ENCODE measurements around the gene CES4A. TPM values are rescaled to one million over a fixed set of nuclear protein-coding genes. Genes with fewer than 3 reads are reported as not detected.

Gene CES4A
- total and polyA plus RNA-seq, 2 of the 13 experiments (the other 11 are each of a cell fraction or from before 2014, with no cell fraction given), result 0.09 to 0.17 TPM

DNA sequence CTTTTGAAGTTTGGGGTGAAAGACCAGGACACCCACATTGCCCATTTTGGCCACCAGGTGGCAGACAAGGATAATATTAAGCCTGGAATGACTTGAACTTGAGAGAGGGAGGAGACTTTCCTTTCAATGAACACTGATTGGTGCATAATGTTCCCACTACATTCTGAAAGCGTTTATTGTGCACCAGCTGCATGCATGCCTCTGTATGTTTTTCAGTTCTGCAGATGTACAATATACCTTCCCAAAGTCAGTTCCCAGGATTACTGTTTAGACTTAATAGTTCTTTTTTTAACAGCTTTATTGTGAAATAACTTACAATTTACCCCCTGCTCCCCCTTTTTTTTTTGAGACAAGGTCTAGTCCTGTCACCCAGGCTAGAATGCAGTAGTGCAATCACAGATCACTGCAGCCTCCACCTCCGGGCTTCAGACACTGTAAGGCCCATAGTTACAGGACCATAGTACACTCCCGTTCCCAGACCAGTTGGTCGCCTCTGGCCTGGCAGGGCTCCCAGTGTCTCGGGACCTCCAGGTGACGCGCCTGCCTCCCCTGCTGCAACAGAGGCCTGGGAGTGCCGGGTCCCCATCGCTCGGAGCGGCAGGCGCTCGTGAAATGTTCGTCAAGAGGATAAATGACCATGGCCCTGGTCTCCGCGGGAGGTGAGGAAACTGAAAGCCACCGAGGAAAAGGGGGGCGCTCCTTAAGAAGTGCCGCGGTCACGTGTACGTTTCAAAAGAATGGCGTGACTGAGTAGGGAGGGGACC is 40.9 kb upstream of the CES4A start:
- H3K27ac ChIP-seq (ENCODE audit: extremely low read length, insufficient read depth, low read length), result no peak overlapping the region
- H3K36me3 ChIP-seq (replicated peaks in 1 of 2; ENCODE audit: control insufficient read depth in 1 of 2, insufficient read depth in 2 of 2, low read length in 2 of 2), result peaks cover 0 to 15% of the 10 kb centered on the region in 2 experiments; a peak in 3 of 5 replicates
- FAIRE-seq, result peak; percentile 96
- no TSS peak for BruUV-seq (replicated peaks)
- H3K79me2 ChIP-seq (ENCODE audit: insufficient read depth, low read length), result no peaks in the 10 kb centered on the region
- H2AFZ ChIP-seq (ENCODE audit: low read length), result no peak overlapping the region
- 16% methylated on average over 22 of the region's 23 CpGs for WGBS (ENCODE audit: low lambda C conversion rate)
- peak; percentile 78 for ATAC-seq
- DNase-seq (ENCODE audit: low spot score), result peak; percentile 89
- H3K4me1 ChIP-seq (ENCODE audit: insufficient read depth, low read length), result peaks cover 34% of the 10 kb centered on the region
- in situ Hi-C loops (cut with HindIII; ENCODE audit: extremely low pct_ligation_motif_present, low pct_unique_long_range_greater_than_20kb) (no loop called here), intact Hi-C loops (cut with micrococcal nuclease; ENCODE audit: unreplicated experiment) (loop anchor here (1.0 kb wide), 2 partner anchors 10 to 52 kb away; no protein-coding TSS in a partner anchor)
- no peak overlapping the region for H3K9ac ChIP-seq (ENCODE audit: insufficient read depth, low read depth, low read length)
- H4K20me1 ChIP-seq (ENCODE audit: insufficient read depth, low read length), result no peaks in the 10 kb centered on the region; the same call in 1 of the 2 replicates
- peaks cover 4 to 24% of the 10 kb centered on the region in 2 experiments; a peak in 4 of 5 replicates for H3K27me3 ChIP-seq (ENCODE audit: control insufficient read depth in 1 of 2, insufficient read depth in 2 of 2, low read length in 2 of 2)
- H3K4me2 ChIP-seq (ENCODE audit: low read depth, low read length), result peak overlapping the region; percentile 75
- ChIA-PET CTCF (ENCODE audit: low intra/inter-chr PET ratio, low total read pairs) (interaction anchor here (0.9 to 2.1 kb wide), 4 partner anchors 12 to 238 kb away, joined by 3 to 17 read pairs (median 4); no protein-coding TSS in a partner anchor), POLR2A (no interaction called here)
- 0 out of 2 replicates have a peak, but pooled peaks cover 5% of the 10 kb centered on the region for H3K9me3 ChIP-seq (ENCODE audit: low read length)
- H3K4me3 ChIP-seq (replicated peaks in 1 of 3; ENCODE audit: insufficient read depth in 1 of 3, low read depth in 2 of 3, low read length in 3 of 3), result peak overlapping the region; percentile 35 to 64 (median 37); a peak in 5 of 6 replicates
- no peak for TF ChIP-seq NKX3-1 (CRISPR knock-in tag; IDR thresholded peaks at IDR 0.05)
- TF ChIP-seq, protein P1, sequence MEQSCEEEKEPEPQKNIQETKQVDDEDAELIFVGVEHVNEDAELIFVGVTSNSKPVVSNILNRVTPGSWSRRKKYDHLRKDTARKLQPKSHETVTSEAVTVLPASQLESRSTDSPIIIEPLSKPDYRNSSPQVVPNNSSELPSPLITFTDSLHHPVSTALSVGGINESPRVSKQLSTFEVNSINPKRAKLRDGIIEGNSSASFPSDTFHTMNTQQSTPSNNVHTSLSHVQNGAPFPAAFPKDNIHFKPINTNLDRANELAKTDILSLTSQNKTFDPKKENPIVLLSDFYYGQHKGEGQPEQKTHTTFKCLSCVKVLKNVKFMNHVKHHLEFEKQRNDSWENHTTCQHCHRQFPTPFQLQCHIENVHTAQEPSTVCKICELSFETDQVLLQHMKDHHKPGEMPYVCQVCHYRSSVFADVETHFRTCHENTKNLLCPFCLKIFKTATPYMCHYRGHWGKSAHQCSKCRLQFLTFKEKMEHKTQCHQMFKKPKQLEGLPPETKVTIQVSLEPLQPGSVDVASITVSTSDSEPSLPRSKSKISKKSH (CRISPR knock-in tag; IDR thresholded peaks at IDR 0.05; ENCODE audit: borderline replicate concordance), result peak; percentile 25; the same call in 1 of the 2 replicates
- 0 out of 2 replicates have a peak, but pooled peaks have one; percentile 34 for TF ChIP-seq ZNF337 (CRISPR knock-in tag; IDR thresholded peaks at IDR 0.05; ENCODE audit: borderline replicate concordance, low read depth)
- no peak for TF ChIP-seq ZNF816 (CRISPR knock-in tag; IDR thresholded peaks at IDR 0.05; ENCODE audit: borderline replicate concordance)
- no peak for TF ChIP-seq MED13 (CRISPR knock-in tag; IDR thresholded peaks at IDR 0.05)
- TF ChIP-seq ZNF496 (CRISPR knock-in tag; IDR thresholded peaks at IDR 0.05; ENCODE audit: insufficient replicate concordance), result no peak
- TF ChIP-seq, protein P2, sequence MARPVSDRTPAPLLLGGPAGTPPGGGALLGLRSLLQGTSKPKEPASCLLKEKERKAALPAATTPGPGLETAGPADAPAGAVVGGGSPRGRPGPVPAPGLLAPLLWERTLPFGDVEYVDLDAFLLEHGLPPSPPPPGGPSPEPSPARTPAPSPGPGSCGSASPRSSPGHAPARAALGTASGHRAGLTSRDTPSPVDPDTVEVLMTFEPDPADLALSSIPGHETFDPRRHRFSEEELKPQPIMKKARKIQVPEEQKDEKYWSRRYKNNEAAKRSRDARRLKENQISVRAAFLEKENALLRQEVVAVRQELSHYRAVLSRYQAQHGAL (CRISPR knock-in tag; IDR thresholded peaks at IDR 0.05; ENCODE audit: not compliant biosample characterization), result no peak
- TF ChIP-seq ZNF354B (CRISPR knock-in tag; IDR thresholded peaks at IDR 0.05), result no peak
- TF ChIP-seq, protein P3, sequence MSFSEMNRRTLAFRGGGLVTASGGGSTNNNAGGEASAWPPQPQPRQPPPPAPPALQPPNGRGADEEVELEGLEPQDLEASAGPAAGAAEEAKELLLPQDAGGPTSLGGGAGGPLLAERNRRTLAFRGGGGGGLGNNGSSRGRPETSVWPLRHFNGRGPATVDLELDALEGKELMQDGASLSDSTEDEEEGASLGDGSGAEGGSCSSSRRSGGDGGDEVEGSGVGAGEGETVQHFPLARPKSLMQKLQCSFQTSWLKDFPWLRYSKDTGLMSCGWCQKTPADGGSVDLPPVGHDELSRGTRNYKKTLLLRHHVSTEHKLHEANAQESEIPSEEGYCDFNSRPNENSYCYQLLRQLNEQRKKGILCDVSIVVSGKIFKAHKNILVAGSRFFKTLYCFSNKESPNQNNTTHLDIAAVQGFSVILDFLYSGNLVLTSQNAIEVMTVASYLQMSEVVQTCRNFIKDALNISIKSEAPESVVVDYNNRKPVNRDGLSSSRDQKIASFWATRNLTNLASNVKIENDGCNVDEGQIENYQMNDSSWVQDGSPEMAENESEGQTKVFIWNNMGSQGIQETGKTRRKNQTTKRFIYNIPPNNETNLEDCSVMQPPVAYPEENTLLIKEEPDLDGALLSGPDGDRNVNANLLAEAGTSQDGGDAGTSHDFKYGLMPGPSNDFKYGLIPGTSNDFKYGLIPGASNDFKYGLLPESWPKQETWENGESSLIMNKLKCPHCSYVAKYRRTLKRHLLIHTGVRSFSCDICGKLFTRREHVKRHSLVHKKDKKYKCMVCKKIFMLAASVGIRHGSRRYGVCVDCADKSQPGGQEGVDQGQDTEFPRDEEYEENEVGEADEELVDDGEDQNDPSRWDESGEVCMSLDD (CRISPR knock-in tag; IDR thresholded peaks at IDR 0.05; ENCODE audit: borderline replicate concordance), result peak; percentile 91
- no peak for TF ChIP-seq LCORL (IDR thresholded peaks at IDR 0.05)
- peak; percentile 40; the same call in 1 of the 2 replicates for TF ChIP-seq LCORL (CRISPR knock-in tag; IDR thresholded peaks at IDR 0.05)
- 0 out of 2 replicates have a peak, but pooled peaks have one; percentile 3 for TF ChIP-seq HNF4A (CRISPR knock-in tag; IDR thresholded peaks at IDR 0.05)
- TF ChIP-seq ZNF12 (CRISPR knock-in tag; IDR thresholded peaks at IDR 0.05), result no peak
- no peak for TF ChIP-seq HMGA1 (CRISPR knock-in tag; conservative IDR thresholded peaks at IDR 0.05)
- TF ChIP-seq, protein P4, sequence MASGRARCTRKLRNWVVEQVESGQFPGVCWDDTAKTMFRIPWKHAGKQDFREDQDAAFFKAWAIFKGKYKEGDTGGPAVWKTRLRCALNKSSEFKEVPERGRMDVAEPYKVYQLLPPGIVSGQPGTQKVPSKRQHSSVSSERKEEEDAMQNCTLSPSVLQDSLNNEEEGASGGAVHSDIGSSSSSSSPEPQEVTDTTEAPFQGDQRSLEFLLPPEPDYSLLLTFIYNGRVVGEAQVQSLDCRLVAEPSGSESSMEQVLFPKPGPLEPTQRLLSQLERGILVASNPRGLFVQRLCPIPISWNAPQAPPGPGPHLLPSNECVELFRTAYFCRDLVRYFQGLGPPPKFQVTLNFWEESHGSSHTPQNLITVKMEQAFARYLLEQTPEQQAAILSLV (CRISPR knock-in tag; IDR thresholded peaks at IDR 0.05; ENCODE audit: borderline replicate concordance), result no peak
